CD4-positive, alpha-beta T cell treated with Interleukin-4 for 1 hour (primary cell): ENCODE measurements around the gene EFCAB6.

Experiments used
- DNase-seq, 2 donors: peaks; one replicate each; pipeline ENCODE4 v3.0.0-alpha.2; 2020 to 2022

Gene EFCAB6

GRCh38 chr22:43798492-43798891, 13.6 kb downstream of the EFCAB6 start:
- DNase-seq: no peak

GRCh38 chr22:43796567-43796966, 15.5 kb downstream of the EFCAB6 start:
- no peak for DNase-seq

- no peak for DNase-seq
Observed at GRCh38 chr22:43795320-43795719, 16.8 kb downstream of the EFCAB6 start.

GRCh38 chr22:43792905-43793304, 19.2 kb downstream of the EFCAB6 start:
- DNase-seq: no peak

- DNase-seq: no peak
Observed at GRCh38 chr22:43789452-43789851, 22.7 kb downstream of the EFCAB6 start.

- no peak for DNase-seq
Observed at GRCh38 chr22:43783777-43784176, 28.3 kb downstream of the EFCAB6 start.

- DNase-seq: no peak
Observed at GRCh38 chr22:43782448-43782847, 29.7 kb downstream of the EFCAB6 start.

- DNase-seq: no peak
Observed at GRCh38 chr22:43777286-43777685, 34.8 kb downstream of the EFCAB6 start.

GRCh38 chr22:43776081-43776670, 35.9 kb downstream of the EFCAB6 start:
- DNase-seq: no peak

- DNase-seq: no peak
Observed at GRCh38 chr22:43774318-43774915, 37.7 kb downstream of the EFCAB6 start.

GRCh38 chr22:43772831-43773230, 39.3 kb downstream of the EFCAB6 start:
- no peak for DNase-seq

- DNase-seq: no peak
Observed at GRCh38 chr22:43755452-43755851, 56.7 kb downstream of the EFCAB6 start.

- DNase-seq: no peak
Observed at GRCh38 chr22:43755011-43755410, 57.1 kb downstream of the EFCAB6 start.

GRCh38 chr22:43754176-43754575, 57.9 kb downstream of the EFCAB6 start:
- DNase-seq: no peak

GRCh38 chr22:43753688-43754087, 58.4 kb downstream of the EFCAB6 start:
- no peak for DNase-seq

- no peak for DNase-seq
Observed at GRCh38 chr22:43750751-43751150, 61.4 kb downstream of the EFCAB6 start.

- no peak for DNase-seq
Observed at GRCh38 chr22:43749473-43749872, 62.6 kb downstream of the EFCAB6 start.

- DNase-seq: no peak
Observed at GRCh38 chr22:43747877-43748276, 64.2 kb downstream of the EFCAB6 start.

- DNase-seq: no peak
Observed at GRCh38 chr22:43747058-43747457, 65.0 kb downstream of the EFCAB6 start.

- DNase-seq: no peak
Observed at GRCh38 chr22:43745783-43746356, 66.2 kb downstream of the EFCAB6 start.

- DNase-seq: no peak
Observed at GRCh38 chr22:43745411-43745770, 66.7 kb downstream of the EFCAB6 start.

- DNase-seq: no peak
Observed at GRCh38 chr22:43744700-43745410, 67.2 kb downstream of the EFCAB6 start.

GRCh38 chr22:43743929-43744643, 68.0 kb downstream of the EFCAB6 start:
- DNase-seq: no peak
